Adrenal gland (tissue), 12 donors: Measurements from ENCODE around the gene KAZALD1. TPM values are rescaled to one million over a fixed set of nuclear protein-coding genes. Genes with fewer than 3 reads are reported as not detected.

ENCODE experiments used
- DNase-seq, 7 donors: peaks; one replicate each; pipeline ENCODE4 v3.0.0-alpha.2; 2019 to 2020
- H3K27ac ChIP-seq, 5 donors: fragments of 200-600 bp; sonication (generic) in 4 of 5; 1 replicate in 3 of 5; 2 replicates in 2 of 5; pipeline versions ENCODE4 v1.5.1 to v1.8.0; 2016 to 2020; ENCODE audit warnings: mild to moderate bottlenecking in 1 of 5
- H3K27me3 ChIP-seq: fragments of 200-600 bp; 2 replicates; pipeline ENCODE4 v1.8.0; 2021
- H3K36me3 ChIP-seq, 2 donors: fragments of 200-600 bp; replicated peaks in 1 of 2; 1 replicate in 1 of 2; 2 replicates in 1 of 2; pipeline versions ENCODE4 v1.5.1 to v1.8.0; 2018 to 2022
- H3K4me1 ChIP-seq, 2 donors: fragments of 200-600 bp; replicated peaks in 1 of 2; 1 replicate in 1 of 2; 2 replicates in 1 of 2; pipeline versions ENCODE4 v1.5.1 to v1.8.0; 2018 to 2021
- H3K4me3 ChIP-seq, 4 donors: fragments of 200-600 bp; sonication (generic) in 3 of 4; one replicate each; pipeline ENCODE4 v1.5.1; 2016 to 2018
- H3K9me3 ChIP-seq, 3 donors: fragments of 200-600 bp; sonication (generic) in 1 of 3; replicated peaks in 1 of 3; 1 replicate in 2 of 3; 2 replicates in 1 of 3; pipeline versions ENCODE4 v1.5.1 to v1.8.0; 2016 to 2021
- CTCF ChIP-seq, 6 experiments: fragments of 450-650 bp in 4 of 6; fragments of 200-600 bp in 2 of 6; sonication (generic) in 1 of 6; IDR thresholded peaks; 1 replicate in 5 of 6; 2 replicates in 1 of 6; pipeline versions ENCODE4 v1.5.1 to v1.8.0; 2016 to 2021; ENCODE audit warnings: antibody characterized with exemption in 6 of 6, mild to moderate bottlenecking in 2 of 6, moderate library complexity in 1 of 6
- POLR2A ChIP-seq, 2 donors: fragments of 450-650 bp; IDR thresholded peaks; one replicate each; pipeline ENCODE4 v1.6.1; 2017; ENCODE audit warnings: antibody characterized with exemption in 2 of 2, mild to moderate bottlenecking in 2 of 2, moderate library complexity in 1 of 2
- WGBS, 4 donors: extraction: QIAGEN DNeasy Blood & Tissue Kit in 2 of 4; methylation state at CpG; one replicate each; pipeline versions ENCODE4 v1.1.5 to v1.1.7; 2013 to 2017; 5-methylcytosine and 5-hydroxymethylcytosine counted together
- intact Hi-C, 2 donors: fragments of 100-400 bp; cut with DNase I; formaldehyde crosslinking; loops; one replicate each; pipeline versions ENCODE4 v1.14.1 to v1.15.0; 2022 to 2023
- polyA plus RNA-seq, 3 donors: library from polyadenylated mRNA; stranded (reverse); fragments of 200-250 nt in 2 of 3; fragments of 350-450 nt in 1 of 3; fragmentation: Illumina TruSeq in 1 of 3; extraction: RNeasy Lipid Tissue Mini Kit (QIAGEN cat#74804) in 1 of 3; gene quantifications; one replicate each; pipeline ENCODE4 v1.2.3, GENCODE V29; 2013 to 2014
- total RNA-seq, 9 donors: library from RNA; depleted of rRNA in 4 of 9; stranded (reverse); fragments of >200 nt in 4 of 9; fragments of 120-200 nt in 1 of 9; fragmentation: NEBNext Ultra II Directional in 1 of 9; extraction: Animal tissue kit (Norgen Biotek cat#: 25700) in 1 of 9; gene quantifications; one replicate each; pipeline versions ENCODE4 v1.1.0 to v1.2.4, GENCODE V29; 2013 to 2023
- donor health status: healthy with polysubstance abuse.
- donor health status: Bipolar disorder and iron deficiency.
- donor health status: DM: yes; HTN: yes; CAD: no.
- donor health status: DM: no; HTN: no; CAD: no.
- donor health status: DM: no; HTN: no; CAD: no.
- donor health status: DM: yes; HTN: yes; CAD: no.

The KAZALD1 gene
- total and polyA plus RNA-seq, 12 donors: 0.55 to 5.4 (median 2.1) TPM

GRCh38 chr10:101095004-101095403 lies 33.2 kb downstream of the KAZALD1 start:
- Histone ChIP-seq H3K4me1 (no peaks in the 10 kb centered on the region), H3K36me3 (no peaks in the 10 kb centered on the region), H3K9me3 (no peaks in the 10 kb centered on the region), H3K27me3 (peaks cover 53% of the 10 kb centered on the region), H3K4me3 (no peak overlapping the region), H3K27ac (no peak overlapping the region)
- TF ChIP-seq CTCF (IDR thresholded peaks at IDR 0.05) (no peak), POLR2A (IDR thresholded peaks at IDR 0.05) (no peak)
- intact Hi-C loops: no loop called here
- WGBS, 4 donors: 50 to 74% (median 63%) methylated on average over 5 to 6 of the region's 6 CpGs
- no peak for DNase-seq

- intact Hi-C loops: loop anchor here (2.0 kb wide), 1 partner anchor 47 kb away; no protein-coding TSS in a partner anchor
- no peak overlapping the region for H3K27ac ChIP-seq
- peaks cover 53% of the 10 kb centered on the region for H3K27me3 ChIP-seq
- H3K4me1 ChIP-seq: no peaks in the 10 kb centered on the region
- TF ChIP-seq CTCF (IDR thresholded peaks at IDR 0.05) (peak; percentile 67 to 88 (median 78)), POLR2A (IDR thresholded peaks at IDR 0.05) (no peak)
- peak; percentile 59 to 87 (median 70) for DNase-seq
- 0 to 19% (median 15%) methylated on average over 2 to 7 of the region's 7 CpGs for WGBS, 4 donors
- no peaks in the 10 kb centered on the region for H3K36me3 ChIP-seq
- no peak overlapping the region for H3K4me3 ChIP-seq
- H3K9me3 ChIP-seq: no peaks in the 10 kb centered on the region
These were observed 33.9 kb downstream of the KAZALD1 start for GRCh38 chr10:101095550-101096213.

- intact Hi-C loops: loop anchor here (2.0 kb wide), 1 partner anchor 46 kb away; no protein-coding TSS in a partner anchor
- no peak for DNase-seq
These were observed 34.6 kb downstream of the KAZALD1 start for GRCh38 chr10:101096378-101096777.

GRCh38 chr10:101097881-101098280 lies 36.1 kb downstream of the KAZALD1 start:
- H3K4me3 ChIP-seq: no peak overlapping the region
- H3K27ac ChIP-seq: no peak overlapping the region
- WGBS, 4 donors: 52 to 70% (median 66%) methylated on average over 1 to 4 of the region's 4 CpGs
- no peaks in the 10 kb centered on the region for H3K9me3 ChIP-seq
- TF ChIP-seq POLR2A (IDR thresholded peaks at IDR 0.05) (no peak), CTCF (IDR thresholded peaks at IDR 0.05) (no peak)
- intact Hi-C loops: loop anchor here (2.0 kb wide), 1 partner anchor 45 kb away; no protein-coding TSS in a partner anchor
- no peaks in the 10 kb centered on the region for H3K36me3 ChIP-seq
- H3K27me3 ChIP-seq: peaks cover 50% of the 10 kb centered on the region
- H3K4me1 ChIP-seq: no peaks in the 10 kb centered on the region
- DNase-seq: no peak

More at GRCh38 chr10:101096378-101096777, 34.6 kb downstream of the KAZALD1 start:
- no peak overlapping the region for H3K27ac ChIP-seq
- no peaks in the 10 kb centered on the region for H3K9me3 ChIP-seq
- peaks cover 55% of the 10 kb centered on the region for H3K27me3 ChIP-seq
- H3K4me3 ChIP-seq: no peak overlapping the region
- no peak for TF ChIP-seq CTCF (IDR thresholded peaks at IDR 0.05)
- TF ChIP-seq POLR2A (IDR thresholded peaks at IDR 0.05): no peak
- no peaks in the 10 kb centered on the region for H3K4me1 ChIP-seq
- WGBS, 4 donors: 79 to 90% (median 84%) methylated on average over 4 of the region's 4 CpGs
- H3K36me3 ChIP-seq: no peaks in the 10 kb centered on the region
